GM23338 (cell line): ENCODE data around the gene FUT8. TPM values are rescaled to one million over a fixed set of nuclear protein-coding genes. Genes with fewer than 3 reads are reported as not detected.
A peak's percentile ranks its signal among the peaks of the same experiment; 100 is the strongest.

ENCODE experiments used
- ATAC-seq: fragments of 200-7000 bp; cut with Tn5 transposase; 3 replicates; pipeline ENCODE4 v1.9.1; 2020
- DNase-seq: peaks from one replicate; pipeline ENCODE4 v3.0.0-alpha.2; 2015; ENCODE audit warnings: low spot score
- H2AFZ ChIP-seq: fragments of 200-600 bp; sonication (generic); 2 replicates; pipeline ENCODE4 v1.8.0; 2016; ENCODE audit warnings: antibody characterized with exemption, mild to moderate bottlenecking, moderate library complexity
- H3F3A ChIP-seq: fragments of 200-600 bp; sonication (generic); replicated peaks from 2 replicates; pipeline ENCODE4 v1.8.0; 2017; ENCODE audit warnings: antibody characterized with exemption, mixed run types, low read depth
- H3K27ac ChIP-seq: fragments of 200-600 bp; sonication (generic); 2 replicates; pipeline ENCODE4 v1.6.1; 2016; ENCODE audit warnings: low read depth
- H3K27me3 ChIP-seq: fragments of 200-600 bp; sonication (generic); 2 replicates; pipeline ENCODE4 v1.8.0; 2016; ENCODE audit warnings: mild to moderate bottlenecking, mixed run types, moderate library complexity; ENCODE audit not compliant: insufficient read depth
- H3K36me3 ChIP-seq: fragments of 200-600 bp; sonication (generic); 2 replicates; pipeline ENCODE4 v1.8.0; 2016; ENCODE audit warnings: mild to moderate bottlenecking; ENCODE audit not compliant: insufficient read depth
- H3K4me1 ChIP-seq: fragments of 200-600 bp; sonication (generic); 2 replicates; pipeline ENCODE4 v1.8.0; 2016; ENCODE audit warnings: mild to moderate bottlenecking, moderate library complexity; ENCODE audit not compliant: insufficient read depth
- H3K4me2 ChIP-seq: fragments of 200-600 bp; sonication (generic); 2 replicates; pipeline ENCODE4 v1.7.1; 2017; ENCODE audit warnings: mixed run types
- H3K4me3 ChIP-seq: fragments of 200-600 bp; sonication (generic); 2 replicates; pipeline ENCODE4 v1.6.1; 2016; ENCODE audit warnings: mixed run types
- H3K79me2 ChIP-seq: fragments of 200-600 bp; sonication (generic); replicated peaks from 2 replicates; pipeline ENCODE4 v1.8.0; 2017; ENCODE audit warnings: mild to moderate bottlenecking; ENCODE audit not compliant: insufficient read depth
- H3K9me2 ChIP-seq: fragments of 200-600 bp; sonication (generic); 2 replicates; pipeline ENCODE4 v1.8.0; 2017; ENCODE audit not compliant: insufficient read depth
- H4K20me1 ChIP-seq: fragments of 200-600 bp; sonication (generic); replicated peaks from 2 replicates; pipeline ENCODE4 v1.8.0; 2017; ENCODE audit warnings: mild to moderate bottlenecking; ENCODE audit not compliant: insufficient read depth
- H3K27ac Mint-ChIP-seq: 2 replicates; pipeline ENCODE4 v1.8.0; 2020; ENCODE audit warnings: inconsistent platforms, mild to moderate bottlenecking, moderate library complexity, mixed read lengths
- H3K27me3 Mint-ChIP-seq: 3 replicates; pipeline ENCODE4 v1.8.0; 2022; ENCODE audit warnings: low read depth, mild to moderate bottlenecking, moderate library complexity, mixed read lengths, inconsistent platforms; ENCODE audit not compliant: insufficient read depth, poor library complexity
- H3K36me3 Mint-ChIP-seq: 3 replicates; pipeline ENCODE4 v1.8.0; 2021; ENCODE audit warnings: low read depth, mild to moderate bottlenecking, inconsistent platforms, moderate library complexity, mixed read lengths
- H3K4me1 Mint-ChIP-seq: 3 replicates; pipeline ENCODE4 v1.8.0; 2020; ENCODE audit warnings: mild to moderate bottlenecking, inconsistent platforms, mixed read lengths
- H3K4me3 Mint-ChIP-seq: 3 replicates; pipeline ENCODE4 v1.8.0; 2021; ENCODE audit warnings: moderate library complexity, mild to moderate bottlenecking, inconsistent platforms, mixed read lengths
- H3K9me3 Mint-ChIP-seq: 3 replicates; pipeline ENCODE4 v1.8.0; 2020; ENCODE audit warnings: moderate library complexity, mild to moderate bottlenecking, inconsistent platforms, mixed read lengths
- CREB1 ChIP-seq: fragments of 250-450 bp; sonication (Bioruptor Pico); IDR thresholded peaks from 2 replicates; pipeline ENCODE4 v1.5.0; 2020; ENCODE audit warnings: low read depth, mild to moderate bottlenecking, moderate library complexity
- ETS1 ChIP-seq: IDR thresholded peaks from 2 replicates; pipeline ENCODE4 v1.6.1; 2016; ENCODE audit warnings: antibody characterized with exemption
- POLR2AphosphoS5 ChIP-seq: IDR thresholded peaks from 2 replicates; pipeline ENCODE4 v1.6.1; 2016; ENCODE audit warnings: antibody characterized with exemption, low read depth
- REST ChIP-seq: IDR thresholded peaks from one replicate; pipeline ENCODE4 v1.6.1; 2018; ENCODE audit warnings: antibody characterized with exemption; ENCODE audit not compliant: unreplicated experiment
- STAT1 ChIP-seq: IDR thresholded peaks from one replicate; pipeline ENCODE4 v1.6.1; 2016; ENCODE audit warnings: antibody characterized with exemption; ENCODE audit not compliant: unreplicated experiment
- polyA plus RNA-seq: library from polyadenylated mRNA; unstranded; fragments of >200 nt; fragmentation: Nextera tagmentation; extraction: Ambion mirVana; gene quantifications from 2 replicates; pipeline ENCODE4 v1.2.1, GENCODE V29; 2016
- total RNA-seq: library from RNA; depleted of rRNA; stranded (reverse); fragments of >200 nt; shearing (Covaris generic); gene quantifications from 2 replicates; pipeline ENCODE4 v1.2.3, GENCODE V29; 2014

The FUT8 gene
- total and polyA plus RNA-seq, 2 experiments from 2014 or later, result 8.2 to 23.2 TPM

DNA sequence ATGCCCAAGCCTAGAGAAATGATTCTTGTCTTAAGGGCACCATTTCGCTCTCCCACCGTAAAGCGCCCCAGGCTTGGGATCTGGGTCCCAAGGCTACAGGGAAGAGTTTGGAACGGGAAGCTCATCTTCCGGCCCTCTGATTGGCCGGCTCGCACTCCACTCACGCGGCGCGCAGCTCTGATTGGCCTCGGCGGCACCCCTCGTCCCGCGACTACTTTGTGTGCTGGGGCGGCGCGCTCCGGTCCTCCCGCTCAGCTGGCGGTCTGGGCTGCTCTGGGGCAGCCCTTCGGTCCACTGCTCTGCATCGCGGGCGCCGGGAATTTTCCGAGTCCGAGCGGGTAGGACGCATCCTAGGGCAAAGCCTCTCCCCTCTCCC lies 886 bp upstream of the FUT8 start:
- no peaks in the 10 kb centered on the region for H3K9me2 ChIP-seq

DNA sequence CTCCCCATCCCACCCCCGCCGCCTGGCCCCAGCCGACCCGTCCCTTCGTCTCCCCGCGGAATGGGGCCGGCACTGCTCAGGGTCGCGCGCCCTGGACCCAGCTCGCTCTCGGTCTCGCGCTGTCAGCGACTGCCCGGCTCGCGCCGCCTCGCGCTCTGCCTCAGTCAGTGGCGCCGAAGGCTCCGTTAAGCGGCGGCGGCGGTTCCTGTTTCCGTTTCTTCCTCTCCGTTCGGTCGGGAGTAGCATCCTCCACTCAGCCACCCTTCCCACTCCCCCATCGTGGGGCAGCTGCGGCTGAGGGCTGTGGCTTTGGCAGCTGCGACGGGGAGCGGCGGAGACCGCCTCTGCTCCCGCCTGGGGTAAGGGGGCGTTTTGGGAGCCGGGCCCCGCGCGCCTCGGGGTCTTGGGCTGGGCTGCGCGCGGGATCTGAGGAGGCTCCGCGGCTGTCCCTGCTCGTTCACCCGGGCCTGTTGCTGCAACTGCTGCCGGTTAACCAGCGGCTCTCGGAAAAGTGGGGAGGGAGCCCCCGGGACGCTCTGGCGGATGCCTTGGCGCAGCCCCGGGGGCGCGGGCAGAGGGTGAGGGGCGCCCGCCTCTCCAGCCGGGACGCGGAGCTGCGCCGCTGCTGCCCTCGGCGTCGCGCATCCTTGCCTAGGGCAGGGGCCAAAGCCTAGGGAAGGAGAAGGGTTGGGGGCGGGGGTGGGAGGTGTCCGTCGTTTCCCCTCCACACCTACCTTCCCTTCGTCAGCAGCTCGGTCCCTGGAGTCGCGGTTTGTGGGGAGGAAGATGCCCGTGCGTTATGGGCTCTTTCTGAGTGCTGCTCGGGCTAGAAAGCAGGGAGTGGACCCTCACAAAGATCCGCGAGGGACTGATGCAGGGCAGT lies 567 bp downstream of the FUT8 start:
- peak overlapping the region; percentile 93 for H3K4me3 Mint-ChIP-seq
- ATAC-seq, result peak; percentile 63
- H3K79me2 ChIP-seq, result peaks cover 31% of the 10 kb centered on the region
- peaks cover 23% of the 10 kb centered on the region for H3K4me1 Mint-ChIP-seq
- peaks cover 3% of the 10 kb centered on the region for H3K27me3 Mint-ChIP-seq
- 0 out of 2 replicates have a peak, but pooled peaks cover 3% of the 10 kb centered on the region for H3F3A ChIP-seq
- no peak overlapping the region for H3K27ac Mint-ChIP-seq
- H3K36me3 Mint-ChIP-seq, result no peaks in the 10 kb centered on the region
- H3K36me3 ChIP-seq, result no peaks in the 10 kb centered on the region
- H3K27ac ChIP-seq, result no peak overlapping the region
- peak; percentile 70 for DNase-seq
- peak overlapping the region; percentile 84 for H3K4me3 ChIP-seq
- no peaks in the 10 kb centered on the region for H4K20me1 ChIP-seq
- TF ChIP-seq STAT1 (no peak), REST (no peak)
- no peaks in the 10 kb centered on the region for H3K9me2 ChIP-seq
- H3K4me2 ChIP-seq, result peak overlapping the region; percentile 88
- H3K27me3 ChIP-seq, result peaks cover 13% of the 10 kb centered on the region
- peaks cover 9% of the 10 kb centered on the region for H3K4me1 ChIP-seq
- peak overlapping the region; percentile 65; the same call in 1 of the 2 replicates for H2AFZ ChIP-seq
- no peaks in the 10 kb centered on the region; the same call in 2 of the 3 replicates for H3K9me3 Mint-ChIP-seq

More for the DNA sequence above, 886 bp upstream of the FUT8 start:
- H4K20me1 ChIP-seq, result no peaks in the 10 kb centered on the region
- H3K9me3 Mint-ChIP-seq, result no peaks in the 10 kb centered on the region; the same call in 2 of the 3 replicates
- H3K36me3 Mint-ChIP-seq, result no peaks in the 10 kb centered on the region
- H3K79me2 ChIP-seq, result peaks cover 24% of the 10 kb centered on the region
- peak overlapping the region; percentile 93 for H3K4me3 Mint-ChIP-seq
- peaks cover 9% of the 10 kb centered on the region for H3K4me1 ChIP-seq
- DNase-seq, result peak; percentile 97
- H3F3A ChIP-seq, result 0 out of 2 replicates have a peak, but pooled peaks cover 3% of the 10 kb centered on the region
- H3K27me3 Mint-ChIP-seq, result peaks cover 3% of the 10 kb centered on the region
- H3K27ac Mint-ChIP-seq, result peak overlapping the region; percentile 97
- H3K27me3 ChIP-seq, result peaks cover 13% of the 10 kb centered on the region
- peak overlapping the region; percentile 86 for H2AFZ ChIP-seq
- ATAC-seq, result peak; percentile 69
- TF ChIP-seq ETS1, result no peak
- TF ChIP-seq POLR2AphosphoS5, result peak; percentile 50; the same call in 1 of the 2 replicates
- TF ChIP-seq CREB1 (CRISPR knock-in tag), result peak; percentile 58
- peak overlapping the region; percentile 86; the same call in 1 of the 2 replicates for H3K27ac ChIP-seq
- H3K4me2 ChIP-seq, result peak overlapping the region; percentile 87
- H3K4me1 Mint-ChIP-seq, result peaks cover 23% of the 10 kb centered on the region
- no peaks in the 10 kb centered on the region for H3K36me3 ChIP-seq
- H3K4me3 ChIP-seq, result peak overlapping the region; percentile 84
